SK-N-SH (cell line): ENCODE data around the gene SDF4.

Experiments used
- CTCF ChIP-seq: fragments of 200-600 bp; sonication (generic); IDR thresholded peaks from 2 replicates; pipeline ENCODE4 v1.6.1; 2017; ENCODE audit warnings: antibody characterized with exemption, mild to moderate bottlenecking, moderate library complexity
- ELF1 ChIP-seq: IDR thresholded peaks from 2 replicates; pipeline ENCODE4 v1.4.0; 2012
- EZH2phosphoT487 ChIP-seq: fragments of 200-600 bp; sonication (generic); IDR thresholded peaks from 2 replicates; pipeline ENCODE4 v1.6.1; 2017; ENCODE audit warnings: low read depth, mixed run types, mild to moderate bottlenecking, antibody characterized with exemption, moderate library complexity, borderline replicate concordance
- FOXJ3 ChIP-seq: sonication (generic); formaldehyde crosslinking; IDR thresholded peaks from 2 replicates; pipeline ENCODE4 v1.5.1; 2020; ENCODE audit warnings: mild to moderate bottlenecking, missing genetic modification reagents
- JUND ChIP-seq: IDR thresholded peaks from 2 replicates; pipeline ENCODE4 v1.4.0; 2012
- MXI1 ChIP-seq: IDR thresholded peaks from 2 replicates; pipeline ENCODE4 v1.6.1; 2012; ENCODE audit warnings: mild to moderate bottlenecking, low read depth, low read length, improper control_type of control experiment
- POLR2AphosphoS5 ChIP-seq: IDR thresholded peaks from 2 replicates; pipeline ENCODE4 v1.6.1; 2012; ENCODE audit warnings: low read depth, low read length
- RFX5 ChIP-seq: IDR thresholded peaks from 2 replicates; pipeline ENCODE4 v1.6.1; 2012; ENCODE audit warnings: mild to moderate bottlenecking, improper control_type of control experiment, low read length
- SIN3A ChIP-seq: IDR thresholded peaks from 2 replicates; pipeline ENCODE4 v1.6.1; 2012; ENCODE audit warnings: low read depth, mild to moderate bottlenecking, low read length, moderate library complexity, borderline replicate concordance
- SMC3 ChIP-seq: IDR thresholded peaks from 2 replicates; pipeline ENCODE4 v1.6.1; 2012; ENCODE audit warnings: low read depth, low read length, improper control_type of control experiment
- TAF1 ChIP-seq: IDR thresholded peaks from 2 replicates; pipeline ENCODE4 v1.6.1; 2012; ENCODE audit warnings: low read depth, mild to moderate bottlenecking, low read length, moderate library complexity, borderline replicate concordance
- ZBTB33 ChIP-seq: IDR thresholded peaks from 2 replicates; pipeline ENCODE4 v1.4.0; 2012; ENCODE audit warnings: low read depth, borderline replicate concordance
- TF ChIP-seq, protein P1 (sequence below): IDR thresholded peaks from 2 replicates; pipeline ENCODE4 v1.4.0; 2012; ENCODE audit warnings: low read depth
- TF ChIP-seq, protein P2 (sequence below): IDR thresholded peaks from 2 replicates; pipeline ENCODE4 v1.6.1; 2012; ENCODE audit warnings: mild to moderate bottlenecking, low read depth, low read length, moderate library complexity

DNA sequence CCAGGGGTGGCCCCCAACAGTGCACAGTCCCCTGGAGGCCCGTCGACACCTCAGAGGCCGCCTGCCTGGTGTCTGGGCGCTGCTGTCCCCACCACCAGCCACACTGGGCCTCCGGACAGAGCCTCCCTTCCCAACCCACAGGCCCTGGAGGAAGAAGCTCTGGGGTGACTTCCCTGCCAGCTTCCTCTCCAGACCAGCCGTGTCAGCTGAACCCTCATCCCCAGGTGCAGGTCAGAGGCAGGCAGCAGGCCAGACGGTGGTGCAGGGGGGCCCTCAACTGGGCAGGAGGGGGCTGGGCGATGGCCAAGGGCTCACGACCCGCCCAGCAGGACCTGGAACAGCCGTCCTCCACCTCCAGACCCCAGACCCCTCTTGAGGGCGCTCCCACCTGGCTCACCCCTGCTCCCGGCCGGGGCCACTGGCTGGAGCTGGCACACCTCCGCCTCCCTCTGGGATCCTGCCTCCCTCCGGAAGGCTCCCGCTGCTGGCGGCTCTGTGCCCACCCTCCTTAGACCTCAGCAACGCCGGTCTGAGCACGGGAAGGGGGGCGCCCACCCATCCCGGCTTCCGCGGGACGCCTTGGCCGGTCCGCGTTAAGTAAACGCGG is 25.9 kb downstream of the SDF4 start:
- no peak for TF ChIP-seq CTCF
- TF ChIP-seq, protein P1, sequence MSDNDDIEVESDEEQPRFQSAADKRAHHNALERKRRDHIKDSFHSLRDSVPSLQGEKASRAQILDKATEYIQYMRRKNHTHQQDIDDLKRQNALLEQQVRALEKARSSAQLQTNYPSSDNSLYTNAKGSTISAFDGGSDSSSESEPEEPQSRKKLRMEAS: no peak
- no peak for TF ChIP-seq JUND
- no peak for TF ChIP-seq ZBTB33
- TF ChIP-seq EZH2phosphoT487: no peak
- no peak for TF ChIP-seq SMC3
- TF ChIP-seq RFX5: no peak
- no peak for TF ChIP-seq POLR2AphosphoS5
- TF ChIP-seq TAF1: no peak
- no peak for TF ChIP-seq MXI1
- no peak for TF ChIP-seq SIN3A
- TF ChIP-seq, protein P2, sequence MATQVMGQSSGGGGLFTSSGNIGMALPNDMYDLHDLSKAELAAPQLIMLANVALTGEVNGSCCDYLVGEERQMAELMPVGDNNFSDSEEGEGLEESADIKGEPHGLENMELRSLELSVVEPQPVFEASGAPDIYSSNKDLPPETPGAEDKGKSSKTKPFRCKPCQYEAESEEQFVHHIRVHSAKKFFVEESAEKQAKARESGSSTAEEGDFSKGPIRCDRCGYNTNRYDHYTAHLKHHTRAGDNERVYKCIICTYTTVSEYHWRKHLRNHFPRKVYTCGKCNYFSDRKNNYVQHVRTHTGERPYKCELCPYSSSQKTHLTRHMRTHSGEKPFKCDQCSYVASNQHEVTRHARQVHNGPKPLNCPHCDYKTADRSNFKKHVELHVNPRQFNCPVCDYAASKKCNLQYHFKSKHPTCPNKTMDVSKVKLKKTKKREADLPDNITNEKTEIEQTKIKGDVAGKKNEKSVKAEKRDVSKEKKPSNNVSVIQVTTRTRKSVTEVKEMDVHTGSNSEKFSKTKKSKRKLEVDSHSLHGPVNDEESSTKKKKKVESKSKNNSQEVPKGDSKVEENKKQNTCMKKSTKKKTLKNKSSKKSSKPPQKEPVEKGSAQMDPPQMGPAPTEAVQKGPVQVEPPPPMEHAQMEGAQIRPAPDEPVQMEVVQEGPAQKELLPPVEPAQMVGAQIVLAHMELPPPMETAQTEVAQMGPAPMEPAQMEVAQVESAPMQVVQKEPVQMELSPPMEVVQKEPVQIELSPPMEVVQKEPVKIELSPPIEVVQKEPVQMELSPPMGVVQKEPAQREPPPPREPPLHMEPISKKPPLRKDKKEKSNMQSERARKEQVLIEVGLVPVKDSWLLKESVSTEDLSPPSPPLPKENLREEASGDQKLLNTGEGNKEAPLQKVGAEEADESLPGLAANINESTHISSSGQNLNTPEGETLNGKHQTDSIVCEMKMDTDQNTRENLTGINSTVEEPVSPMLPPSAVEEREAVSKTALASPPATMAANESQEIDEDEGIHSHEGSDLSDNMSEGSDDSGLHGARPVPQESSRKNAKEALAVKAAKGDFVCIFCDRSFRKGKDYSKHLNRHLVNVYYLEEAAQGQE: no peak
- no peak for TF ChIP-seq FOXJ3
- TF ChIP-seq ELF1: no peak
